ENCODE results near the gene PGBD1.
"Not testable (repeated sequence)": the region's sequence is repeated elsewhere in the genome, so short reads cannot be mapped to it uniquely, and the experiment has no call there.

Gene PGBD1

GRCh38 chr6:28269492-28269891, 11.9 kb upstream of the PGBD1 start:
- no peak for DNase-seq (ENCODE audit: low read depth in 2 of 2)

GRCh38 chr6:28274888-28275287, 6.5 kb upstream of the PGBD1 start:
- DNase-seq (ENCODE audit: low read depth in 2 of 2): no peak

GRCh38 chr6:28277746-28278145, 3.6 kb upstream of the PGBD1 start:
- no peak for DNase-seq (ENCODE audit: low read depth in 2 of 2)

- DNase-seq (ENCODE audit: low read depth in 2 of 2): no peak
These were observed 631 bp upstream of the PGBD1 start for GRCh38 chr6:28280595-28281287.

GRCh38 chr6:28282926-28283325, 1.6 kb downstream of the PGBD1 start:
- DNase-seq (ENCODE audit: low read depth in 2 of 2): no peak

- DNase-seq (ENCODE audit: low read depth in 2 of 2): no peak
These were observed 10.2 kb downstream of the PGBD1 start for GRCh38 chr6:28291573-28291972.

- no peak for DNase-seq (ENCODE audit: low read depth in 2 of 2)
These were observed 14.0 kb downstream of the PGBD1 start for GRCh38 chr6:28295326-28295725.

GRCh38 chr6:28296520-28297060, 15.2 kb downstream of the PGBD1 start:
- DNase-seq (ENCODE audit: low read depth in 2 of 2): no peak

- no peak for DNase-seq (ENCODE audit: low read depth in 2 of 2)
These were observed 22.2 kb downstream of the PGBD1 start for GRCh38 chr6:28303570-28303969.

- not testable (repeated sequence) for DNase-seq (ENCODE audit: low read depth in 2 of 2)
These were observed 25.0 kb downstream of the PGBD1 start for GRCh38 chr6:28306363-28306762.

- DNase-seq (ENCODE audit: low read depth in 2 of 2): no peak
These were observed 29.9 kb downstream of the PGBD1 start for GRCh38 chr6:28311139-28311823.

GRCh38 chr6:28312939-28313338, 31.6 kb downstream of the PGBD1 start:
- no peak for DNase-seq (ENCODE audit: low read depth in 2 of 2)

- DNase-seq (ENCODE audit: low read depth in 2 of 2): no peak
These were observed 34.3 kb downstream of the PGBD1 start for GRCh38 chr6:28315628-28316027.

- not testable (repeated sequence) for DNase-seq (ENCODE audit: low read depth in 2 of 2)
These were observed 36.5 kb downstream of the PGBD1 start for GRCh38 chr6:28317866-28318265.

GRCh38 chr6:28322661-28323060, 41.3 kb downstream of the PGBD1 start:
- DNase-seq (ENCODE audit: low read depth in 2 of 2): no peak

GRCh38 chr6:28323813-28324424, 42.5 kb downstream of the PGBD1 start:
- DNase-seq (ENCODE audit: low read depth in 2 of 2): no peak

- no peak for DNase-seq (ENCODE audit: low read depth in 2 of 2)
These were observed 45.1 kb downstream of the PGBD1 start for GRCh38 chr6:28326371-28326948.

GRCh38 chr6:28330041-28330440, 48.7 kb downstream of the PGBD1 start:
- no peak for DNase-seq (ENCODE audit: low read depth in 2 of 2)

GRCh38 chr6:28333047-28333446, 51.7 kb downstream of the PGBD1 start:
- DNase-seq (ENCODE audit: low read depth in 2 of 2): no peak

- no peak for DNase-seq (ENCODE audit: low read depth in 2 of 2)
These were observed 52.2 kb downstream of the PGBD1 start for GRCh38 chr6:28333599-28334018.

GRCh38 chr6:28334286-28335039, 53.1 kb downstream of the PGBD1 start:
- no peak for DNase-seq (ENCODE audit: low read depth in 2 of 2)
